ENCODE data around the gene LRRC27. TPM values are rescaled to one million over a fixed set of nuclear protein-coding genes. Genes with fewer than 3 reads are reported as not detected.
A peak's percentile ranks its signal among the peaks of the same experiment; 100 is the strongest.

LRRC27 gene
- total and polyA plus RNA-seq, 2 donors (not counting 1 experiment from before 2014, with no cell fraction given), result 23.6 to 25.6 TPM

DNA sequence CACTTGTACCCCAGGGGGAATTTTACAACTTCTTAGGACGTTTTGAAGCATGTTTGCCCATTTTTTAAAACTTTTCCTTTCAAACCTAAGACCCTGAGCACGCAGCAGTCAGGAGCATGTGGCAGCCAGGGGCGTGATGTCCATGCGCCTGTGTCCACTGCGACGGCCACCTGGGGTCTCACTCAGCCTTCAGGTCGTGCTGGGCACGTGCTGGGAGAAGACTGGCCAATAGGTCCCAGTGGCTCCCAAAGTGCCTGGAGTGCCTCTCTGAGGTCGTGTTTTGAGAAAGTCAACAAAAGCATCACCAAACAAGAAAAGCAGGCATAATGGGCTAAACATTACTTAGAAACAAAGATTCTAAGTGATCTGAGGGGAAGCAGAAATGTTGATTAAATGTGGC lies 14.8 kb downstream of the LRRC27 start:
- Mint-ChIP-seq H3K9me3 (ENCODE audit: insufficient read depth) (no peaks in the 10 kb centered on the region), H3K4me3 (no peak overlapping the region), H3K4me1 (peaks cover 6% of the 10 kb centered on the region), H3K27me3 (no peaks in the 10 kb centered on the region), H3K27ac (peak overlapping the region; percentile 76)
- ChIA-PET CTCF (no interaction called here), POLR2A (no interaction called here)
- peaks cover 0 to 15% of the 10 kb centered on the region in 2 experiments for H3K36me3 ChIP-seq (replicated peaks in 1 of 2; ENCODE audit: control extremely low read depth in 1 of 2, control insufficient read depth in 1 of 2, extremely low read depth in 1 of 2, insufficient read depth in 2 of 2, low read length in 1 of 2)
- no peaks in the 10 kb centered on the region for H3K79me2 ChIP-seq (ENCODE audit: control insufficient read depth, insufficient read depth, low read length)
- no peaks in the 10 kb centered on the region for H3K27me3 ChIP-seq (replicated peaks in 1 of 4; ENCODE audit: control extremely low read depth in 1 of 4, control insufficient read depth in 3 of 4, insufficient read depth in 4 of 4, low read length in 3 of 4)
- peaks cover 0 to 7% (median 0%) of the 10 kb centered on the region in 3 donors for H3K9me3 ChIP-seq (ENCODE audit: control extremely low read depth in 1 of 3, control insufficient read depth in 2 of 3, insufficient read depth in 1 of 3, low read length in 2 of 3)
- no peak overlapping the region for H3K9ac ChIP-seq (ENCODE audit: low read length)
- no peak for TF ChIP-seq EZH2 (IDR thresholded peaks at IDR 0.05; ENCODE audit: borderline replicate concordance, insufficient read depth, low read depth, low read length, poor library complexity, severe bottlenecking)
- TF ChIP-seq, protein P1, sequence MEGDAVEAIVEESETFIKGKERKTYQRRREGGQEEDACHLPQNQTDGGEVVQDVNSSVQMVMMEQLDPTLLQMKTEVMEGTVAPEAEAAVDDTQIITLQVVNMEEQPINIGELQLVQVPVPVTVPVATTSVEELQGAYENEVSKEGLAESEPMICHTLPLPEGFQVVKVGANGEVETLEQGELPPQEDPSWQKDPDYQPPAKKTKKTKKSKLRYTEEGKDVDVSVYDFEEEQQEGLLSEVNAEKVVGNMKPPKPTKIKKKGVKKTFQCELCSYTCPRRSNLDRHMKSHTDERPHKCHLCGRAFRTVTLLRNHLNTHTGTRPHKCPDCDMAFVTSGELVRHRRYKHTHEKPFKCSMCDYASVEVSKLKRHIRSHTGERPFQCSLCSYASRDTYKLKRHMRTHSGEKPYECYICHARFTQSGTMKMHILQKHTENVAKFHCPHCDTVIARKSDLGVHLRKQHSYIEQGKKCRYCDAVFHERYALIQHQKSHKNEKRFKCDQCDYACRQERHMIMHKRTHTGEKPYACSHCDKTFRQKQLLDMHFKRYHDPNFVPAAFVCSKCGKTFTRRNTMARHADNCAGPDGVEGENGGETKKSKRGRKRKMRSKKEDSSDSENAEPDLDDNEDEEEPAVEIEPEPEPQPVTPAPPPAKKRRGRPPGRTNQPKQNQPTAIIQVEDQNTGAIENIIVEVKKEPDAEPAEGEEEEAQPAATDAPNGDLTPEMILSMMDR (IDR thresholded peaks at IDR 0.05), result no peak
- DNase-seq (no peak), ATAC-seq (ENCODE audit: low read depth) (no peak)
- no peak overlapping the region for H3K4me3 ChIP-seq (ENCODE audit: control extremely low read depth in 1 of 5, extremely low read depth in 1 of 5, insufficient read depth in 1 of 5, low read depth in 2 of 5, low read length in 4 of 5)
- intact Hi-C loops (cut with micrococcal nuclease), result no loop called here
- H2AFZ ChIP-seq (ENCODE audit: insufficient read depth, low read depth, low read length, poor library complexity, severe bottlenecking), result no peak overlapping the region
- H3K4me2 ChIP-seq (replicated peaks; ENCODE audit: low read depth, low read length, poor library complexity, severe bottlenecking), result no peak overlapping the region
- no peaks in the 10 kb centered on the region for H3K4me1 ChIP-seq (ENCODE audit: control insufficient read depth in 2 of 2, insufficient read depth in 2 of 2, low read length in 2 of 2)
- 97% methylated on average over 8 of the region's 9 CpGs for WGBS (ENCODE audit: insufficient coverage)
- H3K27ac ChIP-seq (ENCODE audit: low read length in 2 of 2), result no peak overlapping the region
- H4K20me1 ChIP-seq (ENCODE audit: control insufficient read depth, insufficient read depth, low read length, poor library complexity, severe bottlenecking), result no peaks in the 10 kb centered on the region

DNA sequence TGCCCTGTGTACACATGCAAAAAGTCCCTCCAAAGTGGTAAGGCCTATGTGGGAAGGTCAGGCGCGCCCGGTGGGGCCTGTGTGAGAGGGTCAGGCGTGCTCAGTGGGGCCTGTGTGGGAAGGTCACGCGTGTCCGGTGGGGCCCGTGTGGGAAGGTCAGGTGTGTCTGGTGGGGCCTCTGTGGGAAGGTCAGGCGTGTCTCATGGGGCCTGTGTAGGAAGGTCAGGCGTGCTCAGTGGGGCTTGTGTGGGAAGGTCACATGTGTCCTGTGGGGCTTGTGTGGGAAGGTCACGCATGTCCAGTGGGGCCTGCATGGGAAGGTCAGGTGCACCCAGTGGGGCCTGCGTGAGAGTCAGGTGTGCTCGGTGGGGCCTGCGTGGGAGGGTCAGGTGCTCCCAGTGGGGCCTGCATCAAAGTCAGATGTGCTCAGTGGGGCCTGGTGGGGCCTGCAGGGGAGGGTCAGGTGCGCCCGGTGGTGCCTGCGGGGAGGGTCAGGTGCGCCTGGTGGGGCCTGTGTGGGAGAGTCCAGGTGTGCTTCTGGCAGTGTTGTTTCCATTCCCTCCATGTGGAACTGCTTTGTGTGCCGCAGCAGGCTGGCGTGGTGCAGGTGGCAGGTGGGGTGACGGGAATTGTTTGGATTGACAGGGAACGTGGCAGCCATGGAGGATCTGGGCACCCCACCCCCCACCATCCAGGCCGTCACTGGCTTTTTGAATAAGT lies 15.4 kb downstream of the LRRC27 start:
- H3K4me1 Mint-ChIP-seq, result peaks cover 6% of the 10 kb centered on the region
- no peak overlapping the region for H2AFZ ChIP-seq (ENCODE audit: insufficient read depth, low read depth, low read length, poor library complexity, severe bottlenecking)
- WGBS (ENCODE audit: insufficient coverage), result 86% methylated on average over 18 of the region's 23 CpGs
- H3K4me2 ChIP-seq (replicated peaks; ENCODE audit: low read depth, low read length, poor library complexity, severe bottlenecking), result no peak overlapping the region
- no peaks in the 10 kb centered on the region for H3K27me3 Mint-ChIP-seq
- no peaks in the 10 kb centered on the region for H3K9me3 Mint-ChIP-seq (ENCODE audit: insufficient read depth)
- no peaks in the 10 kb centered on the region for H4K20me1 ChIP-seq (ENCODE audit: control insufficient read depth, insufficient read depth, low read length, poor library complexity, severe bottlenecking)
- peak overlapping the region; percentile 76 for H3K27ac Mint-ChIP-seq
- H3K9ac ChIP-seq (ENCODE audit: low read length), result no peak overlapping the region
- POLR2A ChIA-PET, result no interaction called here
- no peak for TF ChIP-seq EZH2 (IDR thresholded peaks at IDR 0.05; ENCODE audit: borderline replicate concordance, insufficient read depth, low read depth, low read length, poor library complexity, severe bottlenecking)
- TF ChIP-seq, protein P1 (IDR thresholded peaks at IDR 0.05), result no peak
- no peaks in the 10 kb centered on the region for H3K79me2 ChIP-seq (ENCODE audit: control insufficient read depth, insufficient read depth, low read length)
- no peaks in the 10 kb centered on the region for H3K27me3 ChIP-seq (replicated peaks in 1 of 4; ENCODE audit: control extremely low read depth in 1 of 4, control insufficient read depth in 3 of 4, insufficient read depth in 4 of 4, low read length in 3 of 4)
- peaks cover 0 to 4% (median 0%) of the 10 kb centered on the region in 3 donors for H3K9me3 ChIP-seq (ENCODE audit: control extremely low read depth in 1 of 3, control insufficient read depth in 2 of 3, insufficient read depth in 1 of 3, low read length in 2 of 3)
- no peak overlapping the region for H3K4me3 ChIP-seq (ENCODE audit: control extremely low read depth in 1 of 5, extremely low read depth in 1 of 5, insufficient read depth in 1 of 5, low read depth in 2 of 5, low read length in 4 of 5)
- H3K4me3 Mint-ChIP-seq, result no peak overlapping the region
- no peak overlapping the region for H3K27ac ChIP-seq (ENCODE audit: low read length in 2 of 2)
- ATAC-seq (ENCODE audit: low read depth) (peak; percentile 39), DNase-seq (no peak)
- CTCF ChIA-PET, result no interaction called here
- H3K36me3 ChIP-seq (replicated peaks in 1 of 2; ENCODE audit: control extremely low read depth in 1 of 2, control insufficient read depth in 1 of 2, extremely low read depth in 1 of 2, insufficient read depth in 2 of 2, low read length in 1 of 2), result peaks cover 0 to 15% of the 10 kb centered on the region in 2 experiments
- intact Hi-C loops (cut with micrococcal nuclease), result no loop called here
- H3K4me1 ChIP-seq (ENCODE audit: control insufficient read depth in 2 of 2, insufficient read depth in 2 of 2, low read length in 2 of 2), result no peaks in the 10 kb centered on the region
